Measurements from ENCODE around the gene TXNDC8. TPM values are rescaled to one million over a fixed set of nuclear protein-coding genes. Genes with fewer than 3 reads are reported as not detected.

TXNDC8 gene
- total and polyA plus RNA-seq, 2 experiments from 2014 or later: not detected

- TF ChIP-seq CTCF (conservative IDR thresholded peaks at IDR 0.05; ENCODE audit: low read depth in 2 of 2) (no peak), REST (IDR thresholded peaks at IDR 0.05; ENCODE audit: unreplicated experiment) (no peak)
These were observed 55.0 kb downstream of the TXNDC8 start (continued) for GRCh38 chr9:110282739-110283081.

GRCh38 chr9:110282018-110282738 lies 55.5 kb downstream of the TXNDC8 start:
- peaks cover 4% of the 10 kb centered on the region for H3K27me3 Mint-ChIP-seq (ENCODE audit: insufficient read depth, low read depth, poor library complexity)
- peaks cover 3% of the 10 kb centered on the region; the same call in 1 of the 3 replicates for H3K4me1 Mint-ChIP-seq
- H3K36me3 ChIP-seq (ENCODE audit: insufficient read depth): no peaks in the 10 kb centered on the region
- TF ChIP-seq ZNF331 (CRISPR knock-in tag; IDR thresholded peaks at IDR 0.05; ENCODE audit: low read depth) (no peak), POLR2AphosphoS5 (IDR thresholded peaks at IDR 0.05; ENCODE audit: low read depth) (no peak), CREB1 (CRISPR knock-in tag; IDR thresholded peaks at IDR 0.05; ENCODE audit: low read depth) (no peak), JUNB (IDR thresholded peaks at IDR 0.05; ENCODE audit: unreplicated experiment) (no peak), ZNF114 (CRISPR knock-in tag; IDR thresholded peaks at IDR 0.05) (no peak), CTCF (conservative IDR thresholded peaks at IDR 0.05; ENCODE audit: low read depth in 2 of 2) (no peak), EZH2phosphoT487 (IDR thresholded peaks at IDR 0.05; ENCODE audit: unreplicated experiment) (no peak), ZNF462 (CRISPR knock-in tag; IDR thresholded peaks at IDR 0.05) (no peak), EZH2 (IDR thresholded peaks at IDR 0.05; ENCODE audit: low read depth, unreplicated experiment) (no peak)

More at GRCh38 chr9:110282018-110282738, 55.5 kb downstream of the TXNDC8 start:
- Histone ChIP-seq H3K4me2 (no peak overlapping the region), H3K79me2 (replicated peaks; ENCODE audit: insufficient read depth) (no peaks in the 10 kb centered on the region), H3K4me3 (no peak overlapping the region), H3F3A (replicated peaks; ENCODE audit: low read depth) (no peaks in the 10 kb centered on the region), H3K27me3 (ENCODE audit: insufficient read depth) (no peaks in the 10 kb centered on the region), H3K4me1 (ENCODE audit: insufficient read depth) (no peaks in the 10 kb centered on the region), H4K20me1 (replicated peaks; ENCODE audit: insufficient read depth) (no peaks in the 10 kb centered on the region), H3K27ac (ENCODE audit: low read depth) (no peak overlapping the region), H3K9me2 (ENCODE audit: insufficient read depth) (no peaks in the 10 kb centered on the region), H2AFZ (no peak overlapping the region)
- Mint-ChIP-seq H3K36me3 (ENCODE audit: low read depth) (no peaks in the 10 kb centered on the region), H3K27ac (no peak overlapping the region), H3K9me3 (no peaks in the 10 kb centered on the region), H3K4me3 (no peak overlapping the region)
- no peak for DNase-seq (ENCODE audit: low spot score)
- no peak for ATAC-seq
